ENCODE measurements around the gene SNURF. TPM values are rescaled to one million over a fixed set of nuclear protein-coding genes. Genes with fewer than 3 reads are reported as not detected.

SNURF gene
- total RNA-seq, 4 donors from 2014 or later, result 0.61 to 3.1 TPM; not detected in 2

DNA sequence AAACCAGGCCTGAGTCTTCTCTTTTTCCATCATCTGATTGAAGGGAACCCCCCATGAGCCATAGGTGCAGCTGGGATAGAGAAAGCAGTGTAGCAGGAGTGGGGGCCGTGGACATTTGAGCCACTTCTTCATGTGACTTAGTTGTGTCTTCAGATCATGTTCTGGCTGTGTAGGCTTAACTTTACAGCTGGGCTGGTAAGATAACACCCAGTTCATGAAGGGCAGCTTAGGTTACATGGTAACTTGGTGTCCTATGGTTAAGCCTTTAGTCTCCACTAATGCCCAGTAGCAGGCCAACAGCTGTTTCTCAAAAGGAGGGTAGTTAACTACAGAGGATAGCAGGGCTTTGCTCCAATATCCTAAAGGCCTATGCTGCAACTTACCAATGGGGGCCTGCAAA, 11.4 kb upstream of the SNURF start:
- 40 to 91% methylated on average over 1 of the region's 1 CpG for WGBS, 2 donors
- Histone ChIP-seq H3K4me1 (no peaks in the 10 kb centered on the region), H3K9me3 (no peaks in the 10 kb centered on the region), H3K27me3 (no peaks in the 10 kb centered on the region), H3K36me3 (no peaks in the 10 kb centered on the region), H3K27ac (no peak overlapping the region), H3K4me3 (no peak overlapping the region)
- intact Hi-C loops (cut with DNase I), result no loop called here
- TF ChIP-seq, protein P1, sequence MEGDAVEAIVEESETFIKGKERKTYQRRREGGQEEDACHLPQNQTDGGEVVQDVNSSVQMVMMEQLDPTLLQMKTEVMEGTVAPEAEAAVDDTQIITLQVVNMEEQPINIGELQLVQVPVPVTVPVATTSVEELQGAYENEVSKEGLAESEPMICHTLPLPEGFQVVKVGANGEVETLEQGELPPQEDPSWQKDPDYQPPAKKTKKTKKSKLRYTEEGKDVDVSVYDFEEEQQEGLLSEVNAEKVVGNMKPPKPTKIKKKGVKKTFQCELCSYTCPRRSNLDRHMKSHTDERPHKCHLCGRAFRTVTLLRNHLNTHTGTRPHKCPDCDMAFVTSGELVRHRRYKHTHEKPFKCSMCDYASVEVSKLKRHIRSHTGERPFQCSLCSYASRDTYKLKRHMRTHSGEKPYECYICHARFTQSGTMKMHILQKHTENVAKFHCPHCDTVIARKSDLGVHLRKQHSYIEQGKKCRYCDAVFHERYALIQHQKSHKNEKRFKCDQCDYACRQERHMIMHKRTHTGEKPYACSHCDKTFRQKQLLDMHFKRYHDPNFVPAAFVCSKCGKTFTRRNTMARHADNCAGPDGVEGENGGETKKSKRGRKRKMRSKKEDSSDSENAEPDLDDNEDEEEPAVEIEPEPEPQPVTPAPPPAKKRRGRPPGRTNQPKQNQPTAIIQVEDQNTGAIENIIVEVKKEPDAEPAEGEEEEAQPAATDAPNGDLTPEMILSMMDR (IDR thresholded peaks at IDR 0.05), result no peak
- no peak for TF ChIP-seq POLR2A (IDR thresholded peaks at IDR 0.05)
- DNase-seq, result no peak

DNA sequence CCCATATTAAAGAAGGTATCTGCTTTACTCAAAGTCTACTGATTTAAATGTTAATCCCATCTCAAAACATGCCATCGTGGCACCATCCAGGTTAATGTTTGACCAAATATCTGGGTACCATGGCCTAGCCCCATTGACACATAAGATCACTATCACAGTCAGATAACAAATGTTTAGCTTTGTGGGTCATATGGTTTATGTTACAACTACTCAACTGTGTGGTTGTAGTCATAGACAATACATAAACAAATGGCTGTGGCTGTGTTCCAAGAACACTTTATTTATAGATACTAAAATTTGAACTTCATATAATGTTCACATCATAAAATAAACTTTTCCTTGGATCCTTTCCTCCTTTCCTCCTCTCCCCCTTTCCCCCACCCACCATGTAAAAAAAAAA, 9.8 kb upstream of the SNURF start:
- H3K36me3 ChIP-seq, result no peaks in the 10 kb centered on the region
- intact Hi-C loops (cut with DNase I), result no loop called here
- no peaks in the 10 kb centered on the region for H3K27me3 ChIP-seq
- H3K4me1 ChIP-seq, result no peaks in the 10 kb centered on the region
- no peak overlapping the region for H3K4me3 ChIP-seq
- TF ChIP-seq POLR2A (IDR thresholded peaks at IDR 0.05), result no peak
- TF ChIP-seq, protein P1 (IDR thresholded peaks at IDR 0.05), result no peak
- no peaks in the 10 kb centered on the region for H3K9me3 ChIP-seq
- no peak for DNase-seq
- 17 to 33% methylated on average over 1 of the region's 1 CpG for whole genome bisulfite sequencing, 2 donors
- no peak overlapping the region for H3K27ac ChIP-seq

DNA sequence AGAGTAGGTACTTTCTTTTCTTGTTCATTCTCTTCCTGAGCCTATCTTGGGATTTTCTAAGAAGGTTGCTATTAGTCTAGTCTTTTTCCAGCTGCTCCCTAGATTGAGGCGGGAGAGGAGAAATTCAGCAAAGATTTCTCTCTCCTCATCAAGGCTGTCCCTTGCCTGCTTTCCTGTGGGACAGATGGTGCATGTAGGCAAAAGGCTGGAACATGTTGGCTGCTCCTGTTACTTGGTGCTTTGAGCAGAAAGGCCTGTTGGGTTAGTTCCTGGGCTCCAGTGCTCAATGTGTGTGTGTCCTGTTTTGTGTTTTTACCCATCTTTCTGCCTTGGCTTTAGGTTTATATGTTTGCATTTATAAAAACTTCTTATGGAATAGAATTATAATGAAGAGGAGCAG, 9.1 kb upstream of the SNURF start:
- DNase-seq, result no peak
- intact Hi-C loops (cut with DNase I), result no loop called here
- WGBS, 2 donors, result 87 to 100% methylated on average over 1 of the region's 1 CpG
- Histone ChIP-seq H3K36me3 (no peaks in the 10 kb centered on the region), H3K4me1 (no peaks in the 10 kb centered on the region), H3K4me3 (no peak overlapping the region), H3K9me3 (no peaks in the 10 kb centered on the region), H3K27ac (no peak overlapping the region), H3K27me3 (no peaks in the 10 kb centered on the region)
- no peak for TF ChIP-seq POLR2A (IDR thresholded peaks at IDR 0.05)
- TF ChIP-seq, protein P1 (IDR thresholded peaks at IDR 0.05), result no peak

DNA sequence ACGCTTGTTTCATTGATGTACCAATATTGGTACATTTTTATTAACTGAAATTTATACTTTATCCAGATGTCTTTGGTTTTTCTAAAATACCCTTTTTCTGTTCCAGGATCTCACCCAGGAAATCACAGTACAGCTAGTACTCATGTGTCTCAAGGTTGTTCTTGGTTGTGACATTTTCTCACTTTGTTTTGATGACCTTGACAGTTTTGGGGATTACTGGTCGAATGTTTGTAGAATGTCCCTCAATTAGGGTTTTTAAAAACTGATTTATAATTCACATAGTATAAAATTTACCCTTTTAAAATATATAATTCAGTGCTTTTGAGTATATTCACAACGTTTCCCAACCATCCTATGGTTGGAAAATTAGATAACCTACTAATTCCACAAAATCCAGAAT, 6.3 kb upstream of the SNURF start:
- Histone ChIP-seq H3K27me3 (no peaks in the 10 kb centered on the region), H3K27ac (no peak overlapping the region), H3K36me3 (no peaks in the 10 kb centered on the region), H3K4me1 (no peaks in the 10 kb centered on the region), H3K4me3 (no peak overlapping the region), H3K9me3 (no peaks in the 10 kb centered on the region)
- DNase-seq, result no peak
- 50 to 61% methylated on average over 3 of the region's 3 CpGs for whole genome bisulfite sequencing, 2 donors
- TF ChIP-seq, protein P1 (IDR thresholded peaks at IDR 0.05), result no peak
- TF ChIP-seq POLR2A (IDR thresholded peaks at IDR 0.05), result no peak
- intact Hi-C loops (cut with DNase I), result no loop called here

DNA sequence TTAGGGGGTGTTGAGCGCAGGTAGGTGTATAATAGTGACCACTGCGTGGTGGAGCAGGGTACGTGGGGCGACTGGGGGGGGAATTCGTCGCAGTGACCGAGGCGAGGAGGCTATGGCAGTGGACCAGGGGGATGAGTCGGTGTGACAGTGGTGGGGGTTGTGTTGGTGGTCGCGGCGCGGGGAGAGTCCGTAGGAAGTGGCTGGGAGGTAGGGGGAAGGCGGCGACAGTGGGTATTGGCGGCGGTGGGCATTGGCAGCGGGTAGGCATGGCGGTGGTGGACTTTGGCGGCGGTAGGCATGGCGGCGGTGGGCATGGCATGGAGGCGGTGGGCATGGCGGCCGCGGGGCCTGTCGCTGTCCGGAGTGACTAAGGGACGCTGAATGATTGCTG, 739 bp downstream of the SNURF start:
- WGBS, 2 donors, result 44 to 55% methylated on average over 30 to 31 of the region's 31 CpGs
- no peak for TF ChIP-seq POLR2A (IDR thresholded peaks at IDR 0.05)
- TF ChIP-seq, protein P1 (IDR thresholded peaks at IDR 0.05), result no peak
- Histone ChIP-seq H3K27me3 (no peaks in the 10 kb centered on the region), H3K9me3 (peaks cover 0 to 25% (median 0%) of the 10 kb centered on the region in 3 donors), H3K4me3 (peak overlapping the region; percentile 49 to 82 (median 72)), H3K27ac (peak overlapping the region; percentile 71 to 94 (median 90)), H3K4me1 (peaks cover 0 to 12% (median 3%) of the 10 kb centered on the region in 3 donors), H3K36me3 (no peaks in the 10 kb centered on the region)
- no peak for DNase-seq
- intact Hi-C loops (cut with DNase I), result no loop called here

All from esophagus squamous epithelium (tissue), 5 donors.